HCT116 (cell line): Measurements from ENCODE around the gene HPCA. TPM values are rescaled to one million over a fixed set of nuclear protein-coding genes. Genes with fewer than 3 reads are reported as not detected.
A peak's percentile ranks its signal among the peaks of the same experiment; 100 is the strongest.

Experiments used
- ATAC-seq: fragments of 200-7000 bp; cut with Tn5 transposase; 2 replicates; pipeline ENCODE4 v1.9.1; 2020; ENCODE audit warnings: mild to moderate bottlenecking, moderate library complexity
- BruUV-seq: library from RNA; stranded (reverse); fragments of 400-500 nt; replicated peaks from 2 replicates; lab custom pipeline; 2021; lab: Mats Ljungman, UMichigan
- CTCF ChIA-PET: fragments of 300-600 bp; sonication (Branson Sonifier 250); formaldehyde crosslinking; loops from one replicate; lab custom pipeline; 2021; ENCODE audit warnings: antibody characterized with exemption; lab: Charles Lee
- POLR2A ChIA-PET: fragments of 300-600, 350-600 bp; sonication (Branson Sonifier 250); formaldehyde crosslinking; loops from one replicate; lab custom pipeline; 2021; ENCODE audit warnings: antibody characterized with exemption; lab: Charles Lee
- RAD21 ChIA-PET, 2 experiments: fragments of 300-600 bp; sonication (Branson Sonifier 250); formaldehyde crosslinking; loops; one replicate each; lab custom pipeline; 2023; ENCODE audit warnings: low total read pairs in 2 of 2; ENCODE audit not compliant: uncharacterized antibody in 2 of 2, unreplicated experiment in 2 of 2, low non-redundant PET in 1 of 2; lab: Charles Lee
- DNase-seq: peaks from one replicate; pipeline ENCODE4 v3.0.0-alpha.2; 2010; ENCODE audit warnings: low read depth, low spot score
- H2AFZ ChIP-seq: fragments of 200-600 bp; shearing (Covaris generic), sonication (generic); 2 replicates; pipeline ENCODE4 v1.6.1; 2017; ENCODE audit warnings: low read depth, mixed run types, mixed read lengths, antibody characterized with exemption, low read length; ENCODE audit not compliant: poor library complexity, severe bottlenecking
- H3K27ac ChIP-seq: 2 replicates; pipeline ENCODE4 v1.5.1; 2012; ENCODE audit warnings: low read depth, low read length
- H3K27me3 ChIP-seq: fragments of 200-600 bp; sonication (generic); 2 replicates; pipeline ENCODE4 v1.6.1; 2016; ENCODE audit warnings: mixed run types, low read length, mixed read lengths; ENCODE audit not compliant: insufficient read depth
- H3K36me3 ChIP-seq, 2 experiments: fragments of 200-500 bp in 1 of 2; fragments of 200-600 bp in 1 of 2; sonication (Bioruptor generic) in 1 of 2; sonication (generic) in 1 of 2; 2 replicates each; pipeline versions ENCODE4 v1.5.1 to v1.6.1; 2014 to 2016; ENCODE audit warnings: low read length in 2 of 2, inconsistent platforms in 1 of 2, mixed read lengths in 1 of 2, mixed run types in 1 of 2; ENCODE audit not compliant: insufficient read depth in 2 of 2, control insufficient read depth in 1 of 2
- H3K4me1 ChIP-seq, 2 experiments: fragments of 200-600 bp in 1 of 2; sonication (generic) in 1 of 2; 2 replicates each; pipeline versions ENCODE4 v1.5.1 to v1.6.1; 2012 to 2017; ENCODE audit warnings: low read length in 2 of 2, inconsistent platforms in 1 of 2, mild to moderate bottlenecking in 1 of 2, mixed read lengths in 1 of 2, mixed run types in 1 of 2, moderate library complexity in 1 of 2; ENCODE audit not compliant: insufficient read depth in 2 of 2, control insufficient read depth in 1 of 2
- H3K4me2 ChIP-seq: fragments of 200-600 bp; sonication (generic); 2 replicates; pipeline ENCODE4 v1.6.1; 2017; ENCODE audit warnings: mixed run types, low read length, mixed read lengths
- H3K4me3 ChIP-seq, 2 experiments: fragments of 200-600 bp in 1 of 2; sonication (generic) in 1 of 2; replicated peaks in 1 of 2; 2 replicates each; pipeline ENCODE4 v1.5.1; 2011 to 2016; ENCODE audit warnings: low read length in 2 of 2, control low read depth in 1 of 2, low read depth in 1 of 2, mild to moderate bottlenecking in 1 of 2, mixed read lengths in 1 of 2, mixed run types in 1 of 2
- H3K79me2 ChIP-seq: fragments of 200-600 bp; sonication (generic); 2 replicates; pipeline ENCODE4 v1.6.1; 2017; ENCODE audit warnings: mild to moderate bottlenecking, mixed run types, low read length, moderate library complexity, mixed read lengths; ENCODE audit not compliant: insufficient read depth
- H3K9ac ChIP-seq: fragments of 200-600 bp; sonication (generic); 2 replicates; pipeline ENCODE4 v1.6.1; 2016; ENCODE audit warnings: low read length, mixed read lengths
- H3K9me2 ChIP-seq: fragments of 200-600 bp; sonication (generic), shearing (Covaris generic); 2 replicates; pipeline ENCODE4 v1.6.1; 2017; ENCODE audit warnings: mixed run types, mild to moderate bottlenecking, moderate library complexity; ENCODE audit not compliant: insufficient read depth
- H3K9me3 ChIP-seq, 2 experiments: fragments of 200-500 bp in 1 of 2; fragments of 200-600 bp in 1 of 2; sonication (Bioruptor generic) in 1 of 2; sonication (generic) in 1 of 2; 2 replicates each; pipeline ENCODE4 v1.6.1; 2014 to 2017; ENCODE audit warnings: low read length in 2 of 2, mixed read lengths in 2 of 2, inconsistent platforms in 1 of 2, low read depth in 1 of 2, mild to moderate bottlenecking in 1 of 2, mixed run types in 1 of 2, moderate library complexity in 1 of 2; ENCODE audit not compliant: control insufficient read depth in 1 of 2, insufficient read depth in 1 of 2
- H4K20me1 ChIP-seq: fragments of 200-600 bp; sonication (generic), shearing (Covaris generic); 2 replicates; pipeline ENCODE4 v1.6.1; 2017; ENCODE audit warnings: mixed run types, mild to moderate bottlenecking, moderate library complexity; ENCODE audit not compliant: insufficient read depth
- ATF3 ChIP-seq: IDR thresholded peaks from 2 replicates; pipeline ENCODE4 v1.6.1; 2012
- CBX3 ChIP-seq: IDR thresholded peaks from 2 replicates; pipeline ENCODE4 v1.6.1; 2012; ENCODE audit warnings: low read depth
- CEBPB ChIP-seq: IDR thresholded peaks from 2 replicates; pipeline ENCODE4 v1.6.1; 2012; ENCODE audit warnings: low read depth
- ELF1 ChIP-seq: IDR thresholded peaks from 2 replicates; pipeline ENCODE4 v1.6.1; 2012; ENCODE audit warnings: low read depth, borderline replicate concordance
- EZH2phosphoT487 ChIP-seq: fragments of 200-600 bp; IDR thresholded peaks from 2 replicates; pipeline ENCODE4 v1.6.1; 2018; ENCODE audit warnings: antibody characterized with exemption, borderline replicate concordance
- FOSL1 ChIP-seq: IDR thresholded peaks from 2 replicates; pipeline ENCODE4 v1.6.1; 2012; ENCODE audit warnings: low read depth
- JUND ChIP-seq: IDR thresholded peaks from 2 replicates; pipeline ENCODE4 v1.6.1; 2012
- MAX ChIP-seq: IDR thresholded peaks from 2 replicates; pipeline ENCODE4 v1.6.1; 2012
- POLR2A ChIP-seq: IDR thresholded peaks from 2 replicates; pipeline ENCODE4 v1.7.0; 2011; ENCODE audit warnings: borderline replicate concordance; ENCODE audit not compliant: insufficient read depth, insufficient read length; ENCODE audit errors: extremely low read depth
- RAD21 ChIP-seq: IDR thresholded peaks from 2 replicates; pipeline ENCODE4 v1.6.1; 2012; ENCODE audit warnings: low read depth, mild to moderate bottlenecking
- REST ChIP-seq: IDR thresholded peaks from 2 replicates; pipeline ENCODE4 v1.6.1; 2012; ENCODE audit warnings: low read depth
- SIN3A ChIP-seq: IDR thresholded peaks from 2 replicates; pipeline ENCODE4 v1.6.1; 2012; ENCODE audit warnings: low read depth
- SP1 ChIP-seq: IDR thresholded peaks from 2 replicates; pipeline ENCODE4 v1.6.1; 2012; ENCODE audit warnings: low read depth
- SRF ChIP-seq: IDR thresholded peaks from 2 replicates; pipeline ENCODE4 v1.6.1; 2012; ENCODE audit warnings: low read depth
- YY1 ChIP-seq: IDR thresholded peaks from 2 replicates; pipeline ENCODE4 v1.6.1; 2011; ENCODE audit warnings: low read length, low read depth, moderate library complexity, mild to moderate bottlenecking; ENCODE audit not compliant: insufficient replicate concordance; ENCODE audit errors: extremely low read depth
- ZFX ChIP-seq: fragments of 450-650 bp; IDR thresholded peaks from 2 replicates; pipeline ENCODE4 v1.6.1; 2017
- intact Hi-C: fragments of 100-400 bp; cut with micrococcal nuclease; formaldehyde crosslinking; loops from 2 replicates; pipeline ENCODE4 v1.10.0; 2022
- total RNA-seq: library from RNA; stranded (reverse); gene quantifications from one replicate; pipeline ENCODE4 v1.2.1, GENCODE V29; 2021; ENCODE audit not compliant: unreplicated experiment

Gene HPCA
- total RNA-seq, 1 experiment from 2014 or later: 0.15 TPM

- no peak for ATAC-seq
- H3K27ac ChIP-seq: no peak overlapping the region
- no peaks in the 10 kb centered on the region; the same call in 1 of the 2 replicates for H4K20me1 ChIP-seq
- no peaks in the 10 kb centered on the region for H3K4me1 ChIP-seq
- intact Hi-C loops: no loop called here
- no peak overlapping the region for H3K4me2 ChIP-seq
- CTCF ChIA-PET: no interaction called here
- peaks cover 14 to 24% of the 10 kb centered on the region in 2 experiments; a peak in 2 of 4 replicates for H3K36me3 ChIP-seq
- H2AFZ ChIP-seq: no peak overlapping the region
- H3K4me3 ChIP-seq: no peak overlapping the region
- BruUV-seq: TSS peak; percentile 14
- H3K79me2 ChIP-seq: no peaks in the 10 kb centered on the region
- H3K9ac ChIP-seq: no peak overlapping the region
- no peaks in the 10 kb centered on the region for H3K9me3 ChIP-seq
- no peaks in the 10 kb centered on the region for H3K27me3 ChIP-seq
- TF ChIP-seq CBX3 (no peak), REST (no peak), SRF (no peak), ZFX (no peak), YY1 (no peak), SP1 (no peak), CEBPB (no peak), RAD21 (no peak), ELF1 (no peak), ATF3 (no peak), EZH2phosphoT487 (no peak), SIN3A (no peak), JUND (no peak), POLR2A (no peak), FOSL1 (no peak), MAX (no peak)
- TF ChIP-seq, all 23 proteins: peak for 0
- H3K9me2 ChIP-seq: no peaks in the 10 kb centered on the region
- no peak for DNase-seq
- ChIA-PET RAD21 (no interaction called here), POLR2A (no interaction called here)
Measured at GRCh38 chr1:32855861-32856617, 30.3 kb upstream of the HPCA start.
